GM21526 (cell line): ENCODE results near the gene BRD9.
"Not testable (repeated sequence)": the region's sequence is repeated elsewhere in the genome, so short reads cannot be mapped to it uniquely, and the experiment has no call there.

ENCODE experiments used
- ATAC-seq: cut with Tn5 transposase; IDR thresholded peaks from one replicate; pipeline ENCODE4 v1.9.1; 2021; ENCODE audit warnings: moderate library complexity; ENCODE audit not compliant: unreplicated experiment, low FRiP score

Gene BRD9

DNA sequence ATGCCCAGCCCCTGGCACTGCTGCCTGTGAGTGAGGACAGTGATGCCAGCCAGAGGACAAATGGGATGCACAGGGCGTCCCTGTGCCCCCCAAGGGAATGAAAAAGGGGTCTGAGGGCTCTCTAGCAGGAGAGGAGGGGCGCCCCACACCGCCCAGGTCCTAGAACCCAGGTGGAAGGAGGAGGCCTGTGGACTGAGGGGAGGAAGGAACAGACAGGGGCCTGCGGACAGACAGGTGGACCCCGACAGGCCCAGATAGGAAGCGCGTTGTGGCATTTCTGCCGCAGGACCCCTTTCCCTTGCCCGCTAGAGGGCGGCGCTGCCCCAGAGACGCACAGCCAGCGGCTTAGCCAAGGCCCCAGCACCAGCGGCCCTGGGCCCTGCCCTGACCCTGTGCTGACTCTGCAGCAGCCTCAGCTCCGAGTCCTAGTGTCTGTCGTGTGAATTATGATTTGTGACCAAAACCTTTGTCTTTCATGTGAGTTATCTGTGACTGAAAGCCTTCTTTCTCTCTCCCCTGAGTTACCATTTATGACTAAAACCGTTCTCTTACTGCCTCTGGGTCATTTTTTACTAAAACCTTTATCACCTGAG is 30.8 kb upstream of the BRD9 start:
- ATAC-seq: peak; percentile 73

DNA sequence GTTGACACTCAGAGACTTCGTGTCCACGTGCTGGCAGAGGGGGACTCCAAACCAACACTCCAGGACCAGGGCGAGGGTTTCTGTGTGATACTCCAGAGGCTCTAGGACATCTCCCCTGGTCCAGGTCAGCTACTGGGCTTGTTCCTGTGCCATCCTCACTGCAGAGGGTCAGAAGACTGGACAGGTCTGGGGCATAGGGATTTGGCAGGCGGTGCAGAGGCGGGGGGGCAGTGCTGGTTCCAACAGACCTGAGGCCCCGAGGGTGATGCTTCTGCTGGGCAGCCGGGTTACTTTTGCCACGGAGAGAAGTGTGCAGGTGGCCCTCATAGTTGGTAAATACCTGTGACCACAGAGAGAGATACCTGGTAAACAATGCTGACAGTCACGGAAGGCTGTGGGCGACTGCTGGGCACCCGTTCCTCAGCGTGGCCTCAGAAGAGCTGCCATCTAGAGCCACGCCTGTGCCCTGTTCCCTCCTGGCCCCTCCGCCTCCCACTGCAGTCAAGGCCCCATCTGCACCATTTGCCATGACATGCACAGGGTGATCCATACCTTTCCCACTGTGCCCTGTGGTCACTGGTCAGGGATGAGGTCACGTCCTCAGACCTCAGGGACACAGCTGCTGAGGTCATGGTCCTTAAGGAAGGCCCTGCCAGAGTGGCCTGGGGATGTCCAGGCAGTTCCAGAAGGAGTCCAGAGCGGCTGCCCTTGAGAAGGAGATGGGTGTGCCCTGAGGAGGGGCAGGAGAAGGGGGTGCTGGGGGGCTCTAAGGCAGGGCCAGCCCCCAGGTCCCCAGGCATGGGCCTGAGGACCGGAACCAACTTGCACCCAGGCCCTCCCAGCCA is 30.1 kb upstream of the BRD9 start:
- no peak for ATAC-seq

- ATAC-seq: no peak
These were observed 29.1 kb upstream of the BRD9 start for GRCh38 chr5:921456-922435.

- ATAC-seq: no peak
These were observed 27.7 kb upstream of the BRD9 start for GRCh38 chr5:920321-920720.

- ATAC-seq: no peak
These were observed 26.9 kb upstream of the BRD9 start for GRCh38 chr5:919356-920000.

- not testable (repeated sequence) for ATAC-seq
These were observed 26.1 kb upstream of the BRD9 start for GRCh38 chr5:918717-919116.

DNA sequence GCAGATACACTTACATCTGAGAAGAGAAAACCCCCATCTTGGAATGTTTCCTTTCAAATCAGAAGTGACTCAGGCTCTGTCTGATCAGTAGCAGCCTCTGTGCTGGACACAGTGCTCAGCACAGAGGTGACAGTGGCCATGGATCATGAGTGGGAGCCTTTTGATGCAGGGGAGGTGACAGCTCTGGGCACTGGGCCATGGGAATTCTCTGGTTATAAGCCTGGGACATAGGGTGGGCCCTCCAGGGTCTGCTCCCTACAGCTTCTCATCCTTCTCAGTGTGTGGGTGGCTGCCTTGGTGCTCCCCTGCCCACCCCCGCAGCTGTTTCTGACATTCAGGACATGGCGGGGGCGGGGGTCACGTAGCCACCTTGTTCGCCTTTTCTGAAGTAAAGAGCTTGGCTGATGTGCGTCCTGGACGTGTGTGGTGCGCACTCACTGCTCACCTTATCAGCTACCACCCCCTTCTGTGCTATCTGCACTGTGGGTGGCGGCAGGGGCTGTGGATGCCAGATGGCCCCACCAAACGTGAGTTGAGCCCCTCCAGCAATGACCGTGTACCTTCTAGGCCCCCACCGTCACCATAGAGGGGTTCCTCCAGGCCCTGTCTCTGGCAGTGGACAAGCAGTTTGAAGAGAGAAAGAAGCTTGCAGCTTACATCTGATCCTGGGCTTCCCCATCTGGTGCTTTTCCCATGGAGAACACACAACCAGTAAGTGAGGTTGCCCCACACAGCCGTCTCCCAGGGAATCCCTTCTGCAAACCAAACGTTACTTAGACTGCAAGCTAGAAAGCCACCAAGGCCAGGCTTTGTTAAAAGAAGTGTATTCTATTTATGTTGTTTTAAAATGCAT is 24.1 kb upstream of the BRD9 start:
- ATAC-seq: no peak

DNA sequence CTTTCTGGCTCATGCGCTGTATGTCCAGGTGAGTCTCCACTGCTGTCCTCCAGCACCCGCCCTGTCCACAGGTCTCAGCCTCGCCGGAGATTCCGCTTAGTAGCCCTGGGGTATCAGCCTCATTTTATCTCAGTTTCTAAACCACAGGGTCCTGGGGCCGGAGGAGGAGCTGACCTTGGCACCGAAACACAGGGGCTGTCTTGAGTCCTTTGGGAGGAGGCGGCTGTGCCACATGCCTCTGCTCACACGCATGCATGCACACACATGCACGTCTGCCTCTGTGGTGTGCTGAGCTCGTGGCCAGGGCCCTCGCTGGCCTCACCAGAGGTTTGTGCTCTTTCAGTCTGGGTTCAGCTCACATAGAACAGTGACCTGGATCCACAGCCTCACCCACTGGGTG is 23.3 kb upstream of the BRD9 start:
- ATAC-seq: no peak

- ATAC-seq: not testable (repeated sequence)
These were observed 22.7 kb upstream of the BRD9 start for GRCh38 chr5:915346-915745.

GRCh38 chr5:914612-915011 is 22.0 kb upstream of the BRD9 start:
- no peak for ATAC-seq

GRCh38 chr5:914174-914573 is 21.6 kb upstream of the BRD9 start:
- ATAC-seq: no peak

GRCh38 chr5:912280-913091 is 19.9 kb upstream of the BRD9 start:
- ATAC-seq: no peak

GRCh38 chr5:911601-912000 is 19.0 kb upstream of the BRD9 start:
- no peak for ATAC-seq

GRCh38 chr5:910769-911160 is 18.2 kb upstream of the BRD9 start:
- ATAC-seq: no peak

- no peak for ATAC-seq
These were observed 17.6 kb upstream of the BRD9 start for GRCh38 chr5:909994-910768.

DNA sequence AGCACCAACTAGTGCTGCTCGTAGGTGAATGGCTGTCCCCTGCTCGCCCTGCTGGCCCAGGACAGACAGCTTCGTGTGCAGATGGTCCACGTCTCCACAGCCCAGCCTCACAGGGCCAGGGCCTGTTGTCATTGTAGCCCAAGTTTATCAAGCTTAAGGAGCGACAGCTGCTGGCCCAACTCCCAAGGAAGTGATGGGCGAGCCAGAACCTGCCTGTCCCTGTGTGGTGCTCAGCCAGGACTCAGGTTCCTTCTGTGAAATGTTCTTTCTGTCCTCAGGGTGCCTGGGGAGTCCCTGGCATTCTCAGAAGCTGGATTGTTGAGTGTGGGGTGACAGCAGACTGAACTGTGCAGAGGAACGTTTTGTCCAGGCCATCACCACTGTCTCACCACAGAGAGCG is 16.5 kb upstream of the BRD9 start:
- ATAC-seq: no peak

DNA sequence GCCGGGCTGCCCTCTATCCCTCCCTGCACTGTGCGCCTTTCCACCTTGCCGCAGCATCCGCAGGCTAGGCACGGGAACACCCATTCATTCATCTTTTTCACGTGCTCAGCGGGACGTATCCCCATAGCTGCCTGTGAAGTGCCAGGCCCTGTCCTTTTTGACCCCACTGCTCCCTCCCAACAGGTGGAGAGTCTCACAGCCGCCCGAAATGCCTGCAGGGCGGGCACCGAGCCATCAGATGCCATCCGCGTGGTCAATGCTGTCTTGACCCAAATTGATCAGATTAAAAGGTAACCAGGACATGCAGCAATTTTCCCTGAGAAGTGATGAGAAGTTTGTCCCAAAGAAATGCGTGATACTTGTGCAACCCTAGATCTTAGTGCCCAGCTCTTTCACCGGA is 15.6 kb upstream of the BRD9 start:
- no peak for ATAC-seq

DNA sequence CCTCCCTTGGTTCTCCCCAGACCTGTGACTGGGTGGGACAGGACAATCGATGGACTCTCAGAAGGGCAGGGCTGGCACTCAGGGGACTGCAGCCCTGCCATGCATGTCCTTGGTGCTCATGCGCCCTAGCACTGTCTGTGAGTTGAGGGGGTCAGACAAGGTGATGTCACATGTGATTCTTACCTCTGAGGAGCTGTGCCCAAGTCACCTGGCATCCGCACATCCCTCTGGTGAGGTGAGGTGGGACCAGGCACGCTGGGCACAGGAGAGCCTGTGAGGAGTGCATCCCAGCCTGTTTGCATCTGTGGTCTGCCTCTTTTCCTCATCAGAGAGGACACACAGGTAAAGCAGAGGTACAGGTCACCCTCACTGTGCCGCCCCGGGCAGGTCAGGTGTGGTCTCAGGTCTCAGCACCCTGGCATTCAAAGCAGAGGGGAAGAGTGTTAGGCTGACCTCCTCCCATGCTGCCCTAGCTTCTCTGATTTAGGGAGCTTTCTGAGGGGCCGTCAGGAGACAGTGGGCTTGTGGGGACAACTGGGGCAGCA is 14.8 kb upstream of the BRD9 start:
- no peak for ATAC-seq
